HK-2 (cell line): ENCODE results near the gene SLC4A4.
A peak's percentile ranks its signal among the peaks of the same experiment; 100 is the strongest.
"Not testable (repeated sequence)": the region's sequence is repeated elsewhere in the genome, so short reads cannot be mapped to it uniquely, and the experiment has no call there.

Source experiments
- DNase-seq: peaks from one replicate; pipeline ENCODE4 v3.0.0-alpha.2; 2018; ENCODE audit not compliant: unreplicated experiment

Gene SLC4A4

DNA sequence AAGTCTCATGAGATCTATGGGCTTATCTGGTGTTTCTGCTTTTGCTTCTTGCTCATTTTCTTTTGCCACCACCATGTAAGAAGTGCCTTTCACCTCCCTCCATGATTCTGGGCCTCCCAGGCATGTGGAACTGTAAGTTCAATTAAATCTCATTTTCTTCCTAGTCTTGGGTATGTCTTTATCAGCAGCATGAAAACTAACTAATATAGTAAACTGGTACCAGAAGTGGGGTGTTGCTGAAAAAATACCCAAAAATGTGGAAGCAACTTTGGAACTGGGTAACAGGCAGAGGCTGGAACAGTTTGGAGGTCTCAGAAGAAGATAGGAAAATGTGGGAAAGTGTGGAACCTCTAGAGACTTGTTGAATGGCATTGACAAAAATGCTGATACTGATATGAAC is 70.1 kb downstream of the SLC4A4 start:
- DNase-seq: not testable (repeated sequence)

DNA sequence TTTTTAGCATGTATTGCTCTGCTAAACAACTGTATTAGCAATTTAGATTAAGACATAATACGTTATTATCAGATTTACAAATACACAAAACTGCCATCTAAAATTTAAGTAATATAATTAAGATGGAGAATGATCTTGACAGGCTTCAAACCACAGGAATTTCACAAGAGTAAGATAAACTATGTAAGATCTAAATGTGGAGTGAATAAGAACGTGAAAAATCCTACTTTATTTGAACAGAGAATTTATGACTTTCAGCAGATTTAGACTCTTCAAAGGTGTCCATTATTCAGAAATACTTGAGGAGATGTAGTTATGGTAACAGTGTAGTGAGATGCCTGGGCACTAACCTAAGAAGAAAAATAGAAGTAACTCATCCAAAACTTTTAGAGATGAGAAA is 73.2 kb downstream of the SLC4A4 start:
- no peak for DNase-seq

- no peak for DNase-seq
Observed at GRCh38 chr4:71415491-71415890, 76.7 kb downstream of the SLC4A4 start.

- DNase-seq: peak; percentile 9
Observed at GRCh38 chr4:71417150-71417549, 78.3 kb downstream of the SLC4A4 start.

GRCh38 chr4:71426381-71427042 is 87.7 kb downstream of the SLC4A4 start:
- DNase-seq: no peak

- no peak for DNase-seq
Observed at GRCh38 chr4:71429106-71429505, 90.3 kb downstream of the SLC4A4 start.

DNA sequence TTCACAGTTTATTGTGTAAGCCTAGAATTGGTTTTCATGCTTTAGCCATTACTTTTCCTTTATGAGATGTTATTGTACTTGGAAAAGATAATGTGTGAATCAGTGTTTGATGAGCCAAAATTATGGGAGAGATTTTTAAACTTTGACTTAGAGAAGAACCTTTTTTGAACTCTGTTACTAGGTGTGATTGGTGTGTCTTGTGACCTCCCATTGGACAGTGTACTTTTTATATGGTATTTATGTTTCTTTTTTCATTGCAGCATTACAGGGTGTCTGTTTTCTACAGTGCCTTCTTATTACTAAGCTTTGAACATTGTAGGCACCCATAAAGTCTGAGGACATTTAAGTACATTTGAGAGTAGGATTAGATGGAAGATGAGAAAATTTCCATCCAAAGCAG is 91.1 kb downstream of the SLC4A4 start:
- DNase-seq: no peak

DNA sequence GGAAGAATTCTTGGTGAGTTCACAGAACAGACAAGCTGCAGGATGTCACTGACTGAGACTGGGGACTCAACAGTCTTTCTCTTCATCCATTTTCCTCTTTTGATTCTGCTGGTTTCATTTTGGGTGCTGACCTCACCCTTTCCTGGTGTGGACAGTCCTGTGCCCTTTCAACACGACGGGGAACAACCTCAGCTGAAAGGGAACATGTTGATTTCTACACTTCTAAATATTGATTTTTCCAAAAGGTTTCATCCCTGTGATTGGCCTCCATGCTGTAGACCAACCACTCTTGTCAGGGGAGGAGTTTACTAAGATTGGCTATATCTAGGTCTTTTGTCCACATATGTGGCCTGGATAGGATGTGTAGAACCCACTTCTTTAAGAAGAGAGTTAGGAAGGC is 91.8 kb downstream of the SLC4A4 start:
- no peak for DNase-seq

DNA sequence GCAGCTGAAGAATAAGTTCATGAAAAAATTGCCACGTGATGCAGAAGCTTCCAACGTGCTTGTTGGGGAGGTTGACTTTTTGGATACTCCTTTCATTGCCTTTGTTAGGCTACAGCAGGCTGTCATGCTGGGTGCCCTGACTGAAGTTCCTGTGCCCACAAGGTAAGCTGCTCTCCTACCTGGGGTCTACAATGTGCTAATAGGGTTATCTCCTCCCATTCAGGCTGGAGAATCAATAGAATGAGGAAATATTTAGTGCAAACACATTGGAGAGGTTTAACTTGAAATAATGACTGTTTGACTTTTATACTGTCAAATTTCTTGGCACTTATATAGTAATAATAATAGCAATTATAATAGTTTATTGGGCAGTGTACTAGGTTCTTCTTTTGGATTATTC is 101.8 kb downstream of the SLC4A4 start:
- DNase-seq: no peak

DNA sequence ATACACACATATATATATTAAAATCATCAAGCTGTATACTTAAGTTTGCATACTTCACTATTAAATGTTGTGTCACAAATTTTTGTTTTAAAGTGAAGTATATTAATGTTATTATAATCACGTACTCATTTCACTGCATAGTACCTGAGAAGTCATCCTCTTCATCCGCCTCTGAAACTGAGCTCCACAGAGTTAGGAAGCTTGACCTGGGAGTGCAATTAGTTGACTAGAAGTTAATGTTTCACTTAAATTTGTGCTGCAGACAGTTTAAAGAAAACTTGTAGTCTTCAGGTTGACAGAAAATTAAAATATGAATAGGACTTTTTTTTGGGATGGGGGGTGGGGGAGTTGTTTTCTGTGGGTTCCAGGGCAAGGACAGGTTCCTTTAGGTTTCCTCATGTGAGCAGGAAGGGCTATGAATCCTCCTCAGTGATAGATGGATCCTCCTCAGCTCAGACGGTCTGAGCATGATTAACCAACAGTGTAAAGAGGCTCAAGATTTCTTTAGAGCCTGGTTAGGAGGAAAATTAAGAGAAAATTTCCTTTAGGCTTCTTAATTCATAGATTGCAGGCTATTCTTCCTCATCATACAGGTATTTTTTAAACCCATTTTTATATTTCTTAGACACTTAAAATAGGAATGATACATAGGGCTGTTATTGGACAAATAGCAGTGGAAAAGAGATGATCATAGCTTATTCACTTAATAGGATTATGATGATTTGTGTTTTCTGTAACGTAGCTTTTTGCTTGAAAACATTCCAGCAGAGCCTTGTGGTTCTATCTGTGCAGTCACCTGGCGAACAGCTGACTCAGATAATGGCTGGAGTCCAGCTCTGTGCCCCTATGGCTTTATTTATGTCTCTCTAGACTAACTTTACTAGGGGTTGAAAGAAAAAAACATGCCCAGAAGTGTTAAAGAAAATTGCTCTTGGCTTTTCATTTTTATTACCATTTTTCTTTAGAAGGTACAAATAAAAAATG is 102.7 kb downstream of the SLC4A4 start:
- peak; percentile 27 for DNase-seq

GRCh38 chr4:71442336-71442735 is 103.5 kb downstream of the SLC4A4 start:
- DNase-seq: no peak

DNA sequence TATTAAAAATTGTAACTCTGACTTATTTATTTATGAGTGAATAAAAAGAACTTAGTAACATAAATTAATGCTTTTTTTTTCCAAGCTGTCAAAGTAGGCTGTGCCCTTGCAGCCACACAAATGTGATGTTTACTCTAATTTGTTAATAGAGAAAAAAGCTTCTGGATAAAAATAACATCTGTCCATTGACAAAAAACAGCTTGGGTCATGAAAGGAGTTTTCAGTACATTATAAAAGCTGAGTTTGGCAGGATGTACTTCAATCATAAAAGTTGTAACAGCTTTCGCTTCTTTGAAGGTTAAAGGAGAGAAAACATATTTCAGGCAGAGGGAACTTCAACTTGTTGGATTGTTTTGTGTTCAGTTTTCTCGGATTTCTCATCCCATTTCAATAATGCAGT is 105.6 kb downstream of the SLC4A4 start:
- DNase-seq: no peak

- DNase-seq: no peak
Observed at GRCh38 chr4:71445811-71446210, 107.0 kb downstream of the SLC4A4 start.

DNA sequence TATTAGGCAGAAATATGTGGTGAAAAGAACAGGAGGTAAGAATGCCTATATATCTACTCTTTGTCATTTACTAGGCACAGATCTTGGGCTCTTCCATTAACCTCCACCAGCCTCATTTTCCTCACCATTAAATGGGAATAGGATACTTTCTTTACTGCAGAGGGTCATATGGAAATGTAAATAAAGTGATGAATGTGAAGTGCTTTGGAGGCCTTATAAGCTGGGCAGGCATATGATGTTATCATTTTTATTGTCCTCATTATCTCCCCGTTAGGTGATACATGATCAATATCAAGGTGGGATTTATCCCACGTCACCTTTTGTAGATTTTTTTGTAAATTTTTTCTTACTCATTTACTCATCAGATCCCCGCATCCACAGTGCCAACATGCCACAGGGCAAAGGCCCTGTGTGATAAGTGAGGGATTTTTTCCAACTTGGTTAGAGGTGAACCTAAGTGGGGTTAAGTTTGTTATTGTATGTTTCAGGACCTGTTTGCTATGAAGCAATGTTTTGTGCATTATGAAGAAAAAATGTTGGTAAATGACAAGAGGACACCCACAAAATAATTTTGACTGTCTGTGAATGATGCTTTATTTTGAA is 107.8 kb downstream of the SLC4A4 start:
- no peak for DNase-seq

GRCh38 chr4:71449040-71449439 is 110.2 kb downstream of the SLC4A4 start:
- no peak for DNase-seq

DNA sequence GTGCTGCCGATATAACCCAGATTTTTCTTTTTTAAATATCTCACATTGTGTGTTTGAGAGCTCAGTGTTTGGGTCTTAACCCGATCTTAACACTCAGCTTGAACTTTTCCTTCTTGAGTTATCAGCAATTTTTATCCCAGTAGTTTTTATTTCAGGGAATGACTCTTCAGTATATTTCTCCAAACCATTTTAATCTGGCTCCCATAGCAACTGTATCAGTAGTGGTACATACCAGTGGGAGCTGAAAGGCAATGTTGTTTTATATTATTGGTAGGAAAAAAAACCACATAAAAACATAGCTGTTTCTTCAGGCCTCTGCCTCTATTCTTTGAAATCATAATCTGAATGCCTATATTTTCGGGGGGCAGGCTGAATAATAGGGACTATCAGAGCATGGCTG is 111.1 kb downstream of the SLC4A4 start:
- DNase-seq: no peak

GRCh38 chr4:71453531-71453930 is 114.7 kb downstream of the SLC4A4 start:
- no peak for DNase-seq

- DNase-seq: no peak
Observed at GRCh38 chr4:71456841-71457240, 118.0 kb downstream of the SLC4A4 start.

GRCh38 chr4:71460371-71460770 is 121.6 kb downstream of the SLC4A4 start:
- no peak for DNase-seq

DNA sequence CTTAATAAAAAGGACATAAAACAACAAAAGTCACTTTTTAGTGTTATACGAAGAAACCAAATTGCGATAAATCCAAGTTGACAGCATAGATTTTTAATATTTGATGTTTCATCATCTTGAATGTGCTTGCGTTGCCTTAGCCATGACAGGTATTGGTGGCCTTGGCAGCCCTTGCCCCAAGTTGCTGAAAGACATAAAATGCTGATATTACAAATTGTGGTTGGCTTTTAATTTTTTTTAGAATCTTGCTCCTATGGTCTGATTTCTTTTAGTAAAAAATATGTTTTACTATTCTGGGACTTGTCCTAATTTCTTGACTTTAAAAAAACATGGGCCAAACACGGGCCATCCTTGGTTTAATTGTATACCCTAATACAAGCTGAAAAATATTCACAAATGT is 122.6 kb downstream of the SLC4A4 start:
- DNase-seq: no peak

DNA sequence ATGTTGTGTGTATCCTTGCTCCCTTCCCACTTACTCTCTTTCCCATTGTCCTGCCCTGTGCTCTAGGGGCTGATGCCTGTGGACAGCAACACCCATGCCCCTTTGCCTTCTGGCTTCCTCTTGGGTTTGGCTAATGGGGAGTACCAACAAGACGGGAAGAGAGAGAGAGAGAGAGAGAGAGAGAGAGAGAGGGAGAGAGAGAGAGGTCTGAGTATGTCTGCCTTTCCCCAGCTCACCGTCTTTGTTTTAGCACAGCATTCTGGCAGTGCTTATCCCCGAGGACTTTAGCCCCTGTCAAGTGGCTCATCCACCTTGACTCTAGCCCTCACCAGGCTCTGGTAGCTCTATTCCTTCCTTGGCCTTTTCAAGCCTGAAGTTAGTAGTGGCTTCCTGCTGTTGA is 128.0 kb downstream of the SLC4A4 start:
- DNase-seq: no peak

DNA sequence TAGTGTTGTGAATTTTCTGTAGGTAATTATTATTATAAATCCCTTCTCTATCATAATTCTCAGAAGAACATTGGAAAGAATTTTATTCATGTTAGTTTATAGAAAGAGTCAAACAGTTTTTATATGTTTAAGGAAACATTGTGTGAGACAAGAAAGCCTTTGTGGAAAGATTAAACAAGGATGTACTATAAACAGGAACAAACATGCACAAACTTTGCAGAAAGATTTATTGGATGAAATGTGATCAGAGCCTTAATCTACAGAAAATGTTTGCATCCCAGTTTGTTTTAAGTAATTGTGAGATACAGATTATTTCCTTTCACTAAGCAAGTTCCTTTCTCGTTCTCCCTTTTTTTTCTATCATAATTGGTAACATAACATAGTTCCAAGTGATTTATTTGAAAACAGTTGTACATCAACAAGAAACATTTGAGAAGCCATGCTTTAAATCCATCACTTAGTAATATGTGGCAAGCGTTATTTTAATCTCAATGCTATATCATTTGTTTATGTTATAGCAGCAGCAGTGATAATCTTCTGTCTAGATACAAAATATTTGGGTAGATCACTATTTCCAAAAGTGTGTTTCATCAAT is 129.4 kb downstream of the SLC4A4 start:
- no peak for DNase-seq
